HUES48 (cell line): ENCODE data around the gene LRBA.
"Not testable (repeated sequence)": the region's sequence is repeated elsewhere in the genome, so short reads cannot be mapped to it uniquely, and the experiment has no call there.

Experiments
- H3K27ac ChIP-seq: one replicate; pipeline ENCODE4 v1.7.0; 2013; ENCODE audit warnings: low read depth, low read length, inconsistent platforms
- H3K27me3 ChIP-seq: 2 replicates; pipeline ENCODE4 v1.6.1; 2013; ENCODE audit warnings: mild to moderate bottlenecking, low read length; ENCODE audit not compliant: control insufficient read depth, insufficient read depth
- H3K36me3 ChIP-seq: 2 replicates; pipeline ENCODE4 v1.6.1; 2013; ENCODE audit warnings: low read length; ENCODE audit not compliant: control insufficient read depth, insufficient read depth
- H3K4me1 ChIP-seq: 2 replicates; pipeline ENCODE4 v1.6.1; 2013; ENCODE audit warnings: mild to moderate bottlenecking, low read length; ENCODE audit not compliant: control insufficient read depth, insufficient read depth
- H3K4me3 ChIP-seq: 2 replicates; pipeline ENCODE4 v1.5.1; 2013; ENCODE audit warnings: mild to moderate bottlenecking, low read depth, low read length
- H3K9ac ChIP-seq: 2 replicates; pipeline ENCODE4 v1.6.1; 2013; ENCODE audit warnings: mild to moderate bottlenecking, low read depth, low read length, moderate library complexity
- H3K9me3 ChIP-seq: 2 replicates; pipeline ENCODE4 v1.6.1; 2013; ENCODE audit warnings: low read length; ENCODE audit not compliant: control insufficient read depth, insufficient read depth

Gene LRBA

GRCh38 chr4:150543042-150543441, 472.0 kb downstream of the LRBA start:
- Histone ChIP-seq H3K36me3 (no peaks in the 10 kb centered on the region), H3K27ac (no peak overlapping the region), H3K9ac (no peak overlapping the region), H3K9me3 (no peaks in the 10 kb centered on the region), H3K4me1 (peaks cover 44% of the 10 kb centered on the region), H3K4me3 (no peak overlapping the region), H3K27me3 (no peaks in the 10 kb centered on the region)

GRCh38 chr4:150541681-150542080, 473.4 kb downstream of the LRBA start:
- H3K4me1 ChIP-seq, result peaks cover 35% of the 10 kb centered on the region
- no peak overlapping the region for H3K4me3 ChIP-seq
- no peak overlapping the region for H3K9ac ChIP-seq
- peak overlapping the region; percentile 79 for H3K27ac ChIP-seq
- no peaks in the 10 kb centered on the region for H3K27me3 ChIP-seq
- no peaks in the 10 kb centered on the region for H3K9me3 ChIP-seq
- H3K36me3 ChIP-seq, result no peaks in the 10 kb centered on the region

- H3K27me3 ChIP-seq, result no peaks in the 10 kb centered on the region
- H3K4me3 ChIP-seq, result no peak overlapping the region
- H3K9ac ChIP-seq, result no peak overlapping the region
- H3K9me3 ChIP-seq, result no peaks in the 10 kb centered on the region
- peaks cover 31% of the 10 kb centered on the region for H3K4me1 ChIP-seq
- H3K36me3 ChIP-seq, result no peaks in the 10 kb centered on the region
- H3K27ac ChIP-seq, result peak overlapping the region; percentile 79
Observed at GRCh38 chr4:150540959-150541360, 474.1 kb downstream of the LRBA start.

- H3K9me3 ChIP-seq, result no peaks in the 10 kb centered on the region
- H3K4me3 ChIP-seq, result no peak overlapping the region
- no peak overlapping the region for H3K9ac ChIP-seq
- no peaks in the 10 kb centered on the region for H3K36me3 ChIP-seq
- H3K27ac ChIP-seq, result peak overlapping the region; percentile 79
- H3K4me1 ChIP-seq, result peaks cover 31% of the 10 kb centered on the region
- H3K27me3 ChIP-seq, result no peaks in the 10 kb centered on the region
Observed at GRCh38 chr4:150540536-150540935, 474.5 kb downstream of the LRBA start.

- H3K9ac ChIP-seq, H3K27ac ChIP-seq, H3K9me3 ChIP-seq: not testable (repeated sequence)
Observed at GRCh38 chr4:150537911-150538310, 477.2 kb downstream of the LRBA start.

GRCh38 chr4:150534818-150535217, 480.3 kb downstream of the LRBA start:
- Histone ChIP-seq H3K4me1 (peaks cover 6% of the 10 kb centered on the region; the same call in 1 of the 2 replicates), H3K9ac (no peak overlapping the region), H3K27me3 (no peaks in the 10 kb centered on the region)

More at GRCh38 chr4:150537911-150538310, 477.2 kb downstream of the LRBA start:
- H3K36me3 ChIP-seq, H3K4me3 ChIP-seq, H3K27me3 ChIP-seq: not testable (repeated sequence)
- peaks cover 31% of the 10 kb centered on the region for H3K4me1 ChIP-seq

GRCh38 chr4:150533673-150534072, 481.4 kb downstream of the LRBA start:
- H3K27ac ChIP-seq, result no peak overlapping the region
- no peaks in the 10 kb centered on the region for H3K36me3 ChIP-seq
- no peak overlapping the region for H3K9ac ChIP-seq
- no peaks in the 10 kb centered on the region for H3K9me3 ChIP-seq
- no peak overlapping the region for H3K4me3 ChIP-seq
- no peaks in the 10 kb centered on the region for H3K27me3 ChIP-seq
- H3K4me1 ChIP-seq, result no peaks in the 10 kb centered on the region

More at GRCh38 chr4:150534818-150535217, 480.3 kb downstream of the LRBA start:
- H3K36me3 ChIP-seq, result no peaks in the 10 kb centered on the region
- H3K4me3 ChIP-seq, result no peak overlapping the region
- H3K9me3 ChIP-seq, result no peaks in the 10 kb centered on the region
- no peak overlapping the region for H3K27ac ChIP-seq

GRCh38 chr4:150525321-150525868, 489.7 kb downstream of the LRBA start:
- Histone ChIP-seq H3K4me3 (no peak overlapping the region), H3K36me3 (no peaks in the 10 kb centered on the region), H3K9ac (no peak overlapping the region), H3K27ac (no peak overlapping the region), H3K4me1 (no peaks in the 10 kb centered on the region), H3K27me3 (no peaks in the 10 kb centered on the region), H3K9me3 (no peaks in the 10 kb centered on the region)

- peaks cover 6% of the 10 kb centered on the region for H3K4me1 ChIP-seq
- H3K4me3 ChIP-seq, result no peak overlapping the region
- H3K9ac ChIP-seq, result no peak overlapping the region
- peak overlapping the region; percentile 52 for H3K27ac ChIP-seq
- no peaks in the 10 kb centered on the region for H3K27me3 ChIP-seq
- no peaks in the 10 kb centered on the region for H3K36me3 ChIP-seq
- no peaks in the 10 kb centered on the region for H3K9me3 ChIP-seq
Observed at GRCh38 chr4:150518559-150518958, 496.5 kb downstream of the LRBA start.

GRCh38 chr4:150515135-150515534, 499.9 kb downstream of the LRBA start:
- Histone ChIP-seq H3K4me3 (no peak overlapping the region), H3K9ac (no peak overlapping the region), H3K27me3 (no peaks in the 10 kb centered on the region), H3K4me1 (peaks cover 6% of the 10 kb centered on the region), H3K36me3 (no peaks in the 10 kb centered on the region), H3K9me3 (no peaks in the 10 kb centered on the region), H3K27ac (no peak overlapping the region)

- Histone ChIP-seq H3K4me3 (no peak overlapping the region), H3K4me1 (peaks cover 6% of the 10 kb centered on the region), H3K27ac (no peak overlapping the region), H3K36me3 (no peaks in the 10 kb centered on the region), H3K9ac (no peak overlapping the region), H3K9me3 (no peaks in the 10 kb centered on the region), H3K27me3 (no peaks in the 10 kb centered on the region)
Observed at GRCh38 chr4:150514709-150515108, 500.4 kb downstream of the LRBA start.
